Body of pancreas (tissue), 4 donors: ENCODE measurements around the gene LTBP2. TPM values are rescaled to one million over a fixed set of nuclear protein-coding genes. Genes with fewer than 3 reads are reported as not detected.

Source experiments
- ATAC-seq: fragments of 150-250 bp; one replicate; pipeline ENCODE4 v1.9.1; 2016
- DNase-seq, 4 donors: peaks; one replicate each; pipeline ENCODE4 v3.0.0-alpha.2; 2019
- H3K27ac ChIP-seq, 4 donors: fragments of 200-600 bp; sonication (generic); 1 replicate in 3 of 4; 2 replicates in 1 of 4; pipeline versions ENCODE4 v1.5.1 to v1.6.1; 2016 to 2019; ENCODE audit warnings: mild to moderate bottlenecking in 1 of 4, mixed read lengths in 1 of 4, moderate library complexity in 1 of 4
- H3K27me3 ChIP-seq, 2 donors: fragments of 200-600 bp; sonication (generic); one replicate each; pipeline ENCODE4 v1.6.0; 2016; ENCODE audit warnings: mild to moderate bottlenecking in 1 of 2
- H3K36me3 ChIP-seq, 2 donors: fragments of 200-600 bp; sonication (generic); replicated peaks in 1 of 2; 2 replicates each; pipeline ENCODE4 v1.5.1; 2016; ENCODE audit warnings: low read depth in 2 of 2; ENCODE audit not compliant: insufficient read depth in 1 of 2
- H3K4me1 ChIP-seq: fragments of 200-600 bp; sonication (generic); one replicate; pipeline ENCODE4 v1.6.0; 2016
- H3K4me3 ChIP-seq, 2 donors: fragments of 200-600 bp; sonication (generic); 1 replicate in 1 of 2; 2 replicates in 1 of 2; pipeline ENCODE4 v1.5.1; 2016 to 2019
- H3K9me3 ChIP-seq, 3 donors: fragments of 200-600 bp; sonication (generic); 1 replicate in 2 of 3; 2 replicates in 1 of 3; pipeline ENCODE4 v1.5.1; 2016
- CTCF ChIP-seq, 7 experiments: fragments of 450-650 bp in 4 of 7; fragments of 200-600 bp in 3 of 7; sonication (generic) in 3 of 7; IDR thresholded peaks; one replicate each; pipeline ENCODE4 v1.5.1; 2016 to 2019; ENCODE audit warnings: antibody characterized with exemption in 7 of 7
- POLR2A ChIP-seq, 3 donors: fragments of 450-650 bp; IDR thresholded peaks; one replicate each; pipeline ENCODE4 v1.6.1; 2016; ENCODE audit warnings: antibody characterized with exemption in 3 of 3, mild to moderate bottlenecking in 2 of 3
- whole genome bisulfite sequencing, 2 donors: methylation state at CpG; one replicate each; pipeline ENCODE4 v1.1.5; 2017; 5-methylcytosine and 5-hydroxymethylcytosine counted together
- intact Hi-C: fragments of 100-400 bp; cut with DNase I; formaldehyde crosslinking; loops from one replicate; pipeline ENCODE4 v1.15.1; 2023
- total RNA-seq, 2 donors: library from RNA; depleted of rRNA; stranded (reverse); fragments of >200 nt; gene quantifications; one replicate each; pipeline ENCODE4 v1.1.0, GENCODE V29; 2016

The LTBP2 gene
- total RNA-seq, 2 donors from 2014 or later, result 15.8 to 20.4 TPM

GRCh38 chr14:74522740-74523139 is 89.3 kb downstream of the LTBP2 start:
- WGBS, 2 donors, result 72 to 88% methylated on average over 4 to 7 of the region's 7 CpGs
- Histone ChIP-seq H3K9me3 (no peaks in the 10 kb centered on the region), H3K4me1 (no peaks in the 10 kb centered on the region), H3K4me3 (no peak overlapping the region), H3K27ac (no peak overlapping the region), H3K27me3 (no peaks in the 10 kb centered on the region), H3K36me3 (no peaks in the 10 kb centered on the region)
- ATAC-seq (no peak), DNase-seq (no peak)
- TF ChIP-seq POLR2A (IDR thresholded peaks at IDR 0.05), result no peak
- TF ChIP-seq CTCF (IDR thresholded peaks at IDR 0.05), result no peak
- intact Hi-C loops, result no loop called here

DNA sequence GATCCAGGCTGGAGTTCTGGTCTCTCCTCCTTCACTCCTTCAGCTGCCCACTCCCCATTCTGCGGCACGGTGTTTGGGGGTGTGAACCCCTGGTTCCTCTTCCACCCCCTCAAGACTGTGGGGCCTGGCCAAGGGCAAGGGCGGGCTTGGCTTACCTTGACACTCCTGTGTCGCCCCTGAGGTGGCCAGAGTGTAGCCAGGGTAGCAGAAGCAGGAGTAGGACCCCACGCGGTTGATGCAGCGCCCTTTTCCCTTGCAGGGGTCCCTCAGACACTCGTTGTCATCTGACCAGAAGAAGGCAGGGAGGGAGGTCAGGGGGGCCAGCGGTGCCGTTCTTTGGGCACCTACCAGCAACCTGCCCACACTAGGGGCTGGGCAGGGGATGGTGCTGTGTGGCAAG is 90.3 kb downstream of the LTBP2 start:
- Histone ChIP-seq H3K27ac (no peak overlapping the region), H3K4me1 (no peaks in the 10 kb centered on the region), H3K9me3 (no peaks in the 10 kb centered on the region), H3K27me3 (no peaks in the 10 kb centered on the region), H3K36me3 (no peaks in the 10 kb centered on the region), H3K4me3 (no peak overlapping the region)
- WGBS, 2 donors, result 85 to 100% methylated on average over 5 to 10 of the region's 10 CpGs
- DNase-seq (no peak), ATAC-seq (no peak)
- intact Hi-C loops, result no loop called here
- TF ChIP-seq CTCF (IDR thresholded peaks at IDR 0.05) (no peak), POLR2A (IDR thresholded peaks at IDR 0.05) (no peak)

DNA sequence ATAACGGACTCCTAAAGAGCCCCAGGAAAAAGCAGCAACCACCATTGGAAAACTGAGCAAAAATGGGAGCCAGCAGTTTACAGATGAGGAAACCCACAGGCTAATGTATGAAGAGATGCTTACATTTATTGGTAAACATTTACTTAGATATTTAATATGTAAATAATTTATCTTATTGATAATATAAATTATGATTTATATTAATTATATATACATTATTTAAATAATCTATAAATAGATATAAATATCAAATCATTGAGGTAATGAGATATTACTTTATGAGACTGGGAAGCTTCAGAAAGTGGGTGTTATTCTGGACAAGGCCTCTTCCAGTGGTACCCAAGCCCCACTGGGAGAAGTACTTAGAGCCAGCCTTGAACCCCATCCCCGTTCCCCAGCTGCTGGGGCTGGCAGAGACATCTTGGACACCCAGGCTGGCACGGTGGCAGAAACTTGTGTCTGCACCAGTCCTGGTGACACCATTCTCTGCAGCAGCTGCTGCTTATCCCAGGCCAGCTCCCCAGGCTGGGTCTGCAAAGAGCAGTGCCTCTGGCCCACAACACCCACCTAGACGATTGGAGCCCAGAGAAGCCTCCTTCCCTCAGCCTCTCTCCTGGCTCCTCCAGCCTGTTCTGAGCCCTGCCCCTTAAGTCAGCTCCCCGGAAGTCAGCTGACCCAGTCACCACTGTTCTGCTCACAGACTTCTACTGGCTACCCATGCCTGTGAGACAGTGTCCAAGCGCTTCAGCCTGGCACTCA is 92.5 kb downstream of the LTBP2 start:
- DNase-seq (peak in 1 of 4 donors; percentile 18), ATAC-seq (no peak)
- TF ChIP-seq POLR2A (IDR thresholded peaks at IDR 0.05), result no peak
- TF ChIP-seq CTCF (IDR thresholded peaks at IDR 0.05), result no peak
- H3K9me3 ChIP-seq, result no peaks in the 10 kb centered on the region
- no peak overlapping the region for H3K27ac ChIP-seq
- no peaks in the 10 kb centered on the region for H3K36me3 ChIP-seq
- H3K27me3 ChIP-seq, result no peaks in the 10 kb centered on the region
- no peak overlapping the region for H3K4me3 ChIP-seq
- no peaks in the 10 kb centered on the region for H3K4me1 ChIP-seq
- intact Hi-C loops, result no loop called here
- 82 to 87% methylated on average over 5 to 6 of the region's 6 CpGs for WGBS, 2 donors

- ATAC-seq, result no peak
- TF ChIP-seq CTCF (IDR thresholded peaks at IDR 0.05), result no peak
- TF ChIP-seq POLR2A (IDR thresholded peaks at IDR 0.05), result no peak
- no peak for DNase-seq
- intact Hi-C loops, result no loop called here
- H3K4me3 ChIP-seq, result no peak overlapping the region
- WGBS, 2 donors, result 74 to 81% methylated on average over 6 of the region's 6 CpGs
- H3K27me3 ChIP-seq, result no peaks in the 10 kb centered on the region
- H3K4me1 ChIP-seq, result no peaks in the 10 kb centered on the region
- no peaks in the 10 kb centered on the region for H3K36me3 ChIP-seq
- no peaks in the 10 kb centered on the region for H3K9me3 ChIP-seq
- no peak overlapping the region for H3K27ac ChIP-seq
Observed at GRCh38 chr14:74518221-74518620, 93.8 kb downstream of the LTBP2 start.

DNA sequence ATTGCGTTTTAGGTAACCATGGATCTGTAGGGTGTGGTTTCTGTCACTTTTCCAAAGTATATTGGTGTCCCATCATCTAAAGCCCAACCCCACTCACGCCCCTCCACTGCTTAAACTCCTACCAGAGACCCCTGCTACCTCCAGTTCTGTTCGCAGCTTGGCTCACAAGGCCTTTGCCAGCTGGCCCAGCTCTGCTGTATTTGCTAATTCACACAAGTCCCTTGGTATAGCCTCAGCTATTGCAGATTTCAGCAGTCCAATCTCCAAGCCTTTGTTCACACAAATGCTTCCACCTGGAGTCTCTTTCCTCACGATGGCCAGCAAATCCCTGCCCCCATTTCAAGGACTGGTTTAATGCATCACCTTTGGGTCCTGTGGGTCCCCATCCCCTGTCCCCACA is 94.3 kb downstream of the LTBP2 start:
- no peak for DNase-seq
- H3K27me3 ChIP-seq, result no peaks in the 10 kb centered on the region
- TF ChIP-seq CTCF (IDR thresholded peaks at IDR 0.05) (no peak), POLR2A (IDR thresholded peaks at IDR 0.05) (no peak)
- no peaks in the 10 kb centered on the region for H3K4me1 ChIP-seq
- H3K4me3 ChIP-seq, result no peak overlapping the region
- no peaks in the 10 kb centered on the region for H3K36me3 ChIP-seq
- H3K27ac ChIP-seq, result no peak overlapping the region
- WGBS, 2 donors, result 76 to 86% methylated on average over 4 of the region's 4 CpGs
- intact Hi-C loops, result no loop called here
- ATAC-seq, result no peak
- no peaks in the 10 kb centered on the region for H3K9me3 ChIP-seq
